ENCODE data around the gene PIM3. TPM values are rescaled to one million over a fixed set of nuclear protein-coding genes. Genes with fewer than 3 reads are reported as not detected.

Gene PIM3
- total and polyA plus RNA-seq, 10 of the 15 experiments (the other 5 are each of a cell fraction or from before 2014, with no cell fraction given): 0.31 to 60.8 (median 12.4) TPM

DNA sequence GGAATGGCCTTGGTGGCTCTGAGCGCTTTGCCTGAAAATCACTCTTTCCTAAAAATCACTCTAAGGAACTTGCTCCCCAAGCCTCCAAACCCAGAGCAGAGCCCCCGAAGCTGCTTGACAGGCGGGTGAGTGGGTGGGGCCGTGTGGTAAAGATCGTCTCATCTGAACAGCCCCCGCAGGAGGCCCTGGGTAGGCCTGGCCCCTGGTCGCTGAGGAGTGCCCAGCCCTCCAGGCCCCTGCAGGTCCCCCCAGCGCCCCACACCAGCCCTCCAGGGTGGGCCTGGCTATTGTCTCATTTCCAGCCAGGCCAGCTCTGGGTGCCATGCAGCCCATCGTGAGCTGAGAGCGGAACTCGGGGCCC, 17.2 kb upstream of the PIM3 start:
- peak overlapping the region; percentile 87 for H3K27ac ChIP-seq (ENCODE audit: control insufficient read depth, insufficient read depth)
- POLR2A ChIA-PET: interaction anchor here (1.2 to 1.5 kb wide), 2 partner anchors 10 to 19 kb away, joined by 3 to 4 read pairs; no protein-coding TSS in a partner anchor
- intact Hi-C loops (cut with micrococcal nuclease; ENCODE audit: unreplicated experiment): no loop called here

DNA sequence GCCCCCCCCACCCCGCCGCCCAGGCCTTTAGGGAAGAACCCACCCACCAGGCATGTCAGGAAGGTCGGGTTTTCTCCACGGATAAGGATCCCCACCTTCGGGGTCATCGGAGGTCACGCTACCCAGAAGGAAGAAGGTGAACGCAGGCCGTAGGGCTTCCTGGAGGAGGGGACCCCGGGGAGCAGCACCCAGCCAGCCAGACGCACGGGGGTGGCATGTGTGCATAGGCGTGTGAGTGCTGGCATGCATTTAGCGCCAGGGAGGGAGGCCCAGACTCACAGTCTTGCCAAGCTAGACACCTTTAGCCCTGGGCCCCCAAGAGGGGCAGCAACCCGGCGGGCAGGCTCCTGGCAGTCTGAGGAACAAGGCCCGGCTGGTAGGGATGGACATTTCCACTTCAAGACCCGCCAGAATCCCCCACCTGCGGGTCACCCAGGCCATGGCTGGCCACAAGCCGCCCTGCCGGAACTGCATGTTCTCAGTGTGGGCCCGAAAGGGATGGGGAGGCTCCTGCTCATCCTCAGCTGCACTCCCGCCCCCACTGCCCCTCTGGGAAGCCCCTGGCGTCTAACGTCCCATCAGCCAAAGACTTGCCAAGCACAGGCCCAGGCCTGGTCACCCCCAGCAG, 16.7 kb upstream of the PIM3 start:
- Histone ChIP-seq H2AFZ (ENCODE audit: control insufficient read depth, low read depth, low read length) (no peak overlapping the region), H3K4me2 (ENCODE audit: control insufficient read depth, insufficient read depth) (peak overlapping the region; percentile 58), H4K20me1 (ENCODE audit: control insufficient read depth, insufficient read depth) (no peaks in the 10 kb centered on the region), H3K79me2 (ENCODE audit: control insufficient read depth, insufficient read depth, low read length) (peaks cover 16% of the 10 kb centered on the region), H3K36me3 (ENCODE audit: control insufficient read depth in 2 of 2, insufficient read depth in 2 of 2, low read length in 1 of 2) (no peaks in the 10 kb centered on the region), H3K9ac (ENCODE audit: control insufficient read depth, insufficient read depth, low read length) (peak overlapping the region; percentile 88), H3K9me3 (replicated peaks; ENCODE audit: control insufficient read depth, insufficient read depth, low read length) (no peaks in the 10 kb centered on the region), H3K27ac (ENCODE audit: control insufficient read depth, insufficient read depth) (peak overlapping the region; percentile 87), H3K4me1 (ENCODE audit: control insufficient read depth, insufficient read depth, low read length) (peaks cover 4% of the 10 kb centered on the region; the same call in 1 of the 2 replicates), H3K4me3 (peak overlapping the region; percentile 83), H3K27me3 (replicated peaks in 1 of 2; ENCODE audit: control insufficient read depth in 2 of 2, insufficient read depth in 2 of 2, low read length in 1 of 2) (no peaks in the 10 kb centered on the region)
- DNase-seq (ENCODE audit: low read depth, low spot score) (no peak), FAIRE-seq (no peak), ATAC-seq (peak; percentile 52)
- 0 out of 2 replicates have a peak, but pooled peaks have one; percentile 8 for TF ChIP-seq POLR2A (IDR thresholded peaks at IDR 0.05; ENCODE audit: low read depth, low read length)
- TF ChIP-seq EGR1 (IDR thresholded peaks at IDR 0.05; ENCODE audit: borderline replicate concordance in 1 of 2, low read depth in 2 of 2, low read length in 2 of 2): 0 out of 3 replicates have a peak, but pooled peaks of 1 of the 2 experiments have one; percentile 20
- TF ChIP-seq HDAC2 (IDR thresholded peaks at IDR 0.05): no peak
- ChIA-PET CTCF (interaction anchor here (1.1 kb wide), 1 partner anchor 10 kb away, joined by 3 read pairs; no protein-coding TSS in a partner anchor), SMC1A (ENCODE audit: uncharacterized antibody, unreplicated experiment) (no interaction called here), RAD21 (ENCODE audit: unreplicated experiment) (interaction anchor here (1.0 kb wide), 1 partner anchor 19 kb away, joined by 3 read pairs; no protein-coding TSS in a partner anchor), POLR2A (interaction anchor here (1.0 to 1.5 kb wide), 4 partner anchors 8 to 122 kb away, joined by 3 to 4 read pairs (median 3); no protein-coding TSS in a partner anchor)
- in situ Hi-C loops (cut with MboI) (no loop called here), intact Hi-C loops (cut with micrococcal nuclease; ENCODE audit: unreplicated experiment) (no loop called here)
- WGBS (ENCODE audit: insufficient coverage, insufficient replicate concordance, low lambda C conversion rate, missing lambda C conversion rate): 30% methylated on average over 25 of the region's 25 CpGs
- BruUV-seq (replicated peaks): no TSS peak

More for the DNA sequence above, 17.2 kb upstream of the PIM3 start:
- peaks cover 16% of the 10 kb centered on the region for H3K79me2 ChIP-seq (ENCODE audit: control insufficient read depth, insufficient read depth, low read length)
- no peaks in the 10 kb centered on the region for H3K9me3 ChIP-seq (replicated peaks; ENCODE audit: control insufficient read depth, insufficient read depth, low read length)
- peaks cover 4% of the 10 kb centered on the region; the same call in 1 of the 2 replicates for H3K4me1 ChIP-seq (ENCODE audit: control insufficient read depth, insufficient read depth, low read length)
- ChIA-PET SMC1A (ENCODE audit: uncharacterized antibody, unreplicated experiment) (no interaction called here), RAD21 (ENCODE audit: unreplicated experiment) (no interaction called here), CTCF (interaction anchor here (1.1 kb wide), 1 partner anchor 9 kb away, joined by 3 read pairs; no protein-coding TSS in a partner anchor)
- no peaks in the 10 kb centered on the region for H4K20me1 ChIP-seq (ENCODE audit: control insufficient read depth, insufficient read depth)
- no peaks in the 10 kb centered on the region for H3K27me3 ChIP-seq (replicated peaks in 1 of 2; ENCODE audit: control insufficient read depth in 2 of 2, insufficient read depth in 2 of 2, low read length in 1 of 2)
- TF ChIP-seq SRF (IDR thresholded peaks at IDR 0.05; ENCODE audit: low read depth in 2 of 2, low read length in 2 of 2) (no peak), EGR1 (IDR thresholded peaks at IDR 0.05; ENCODE audit: borderline replicate concordance in 1 of 2, low read depth in 2 of 2, low read length in 2 of 2) (peak in 1 of 2 experiments; percentile 56; a peak in 2 of 3 replicates)
- TF ChIP-seq, protein P1, sequence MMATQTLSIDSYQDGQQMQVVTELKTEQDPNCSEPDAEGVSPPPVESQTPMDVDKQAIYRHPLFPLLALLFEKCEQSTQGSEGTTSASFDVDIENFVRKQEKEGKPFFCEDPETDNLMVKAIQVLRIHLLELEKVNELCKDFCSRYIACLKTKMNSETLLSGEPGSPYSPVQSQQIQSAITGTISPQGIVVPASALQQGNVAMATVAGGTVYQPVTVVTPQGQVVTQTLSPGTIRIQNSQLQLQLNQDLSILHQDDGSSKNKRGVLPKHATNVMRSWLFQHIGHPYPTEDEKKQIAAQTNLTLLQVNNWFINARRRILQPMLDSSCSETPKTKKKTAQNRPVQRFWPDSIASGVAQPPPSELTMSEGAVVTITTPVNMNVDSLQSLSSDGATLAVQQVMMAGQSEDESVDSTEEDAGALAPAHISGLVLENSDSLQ (IDR thresholded peaks at IDR 0.05): peak; percentile 39; the same call in 1 of the 2 replicates
- peak overlapping the region; percentile 88 for H3K9ac ChIP-seq (ENCODE audit: control insufficient read depth, insufficient read depth, low read length)
- no TSS peak for BruUV-seq (replicated peaks)
- peak overlapping the region; percentile 58 for H3K4me2 ChIP-seq (ENCODE audit: control insufficient read depth, insufficient read depth)
- H3K4me3 ChIP-seq: peak overlapping the region; percentile 83
- ATAC-seq (peak; percentile 52), FAIRE-seq (no peak), DNase-seq (ENCODE audit: low read depth, low spot score) (no peak)
- no peak overlapping the region for H2AFZ ChIP-seq (ENCODE audit: control insufficient read depth, low read depth, low read length)
- WGBS (ENCODE audit: insufficient coverage, insufficient replicate concordance, low lambda C conversion rate, missing lambda C conversion rate): 18% methylated on average over 11 of the region's 11 CpGs
- in situ Hi-C loops (cut with MboI): no loop called here
- no peaks in the 10 kb centered on the region for H3K36me3 ChIP-seq (ENCODE audit: control insufficient read depth in 2 of 2, insufficient read depth in 2 of 2, low read length in 1 of 2)
